ENCODE data around the gene FSD1. TPM values are rescaled to one million over a fixed set of nuclear protein-coding genes. Genes with fewer than 3 reads are reported as not detected.

The FSD1 gene
- total and polyA plus RNA-seq, 10 donors = 0.80 to 6.6 (median 2.2) TPM

- Histone ChIP-seq H3K4me1 (peaks cover 0 to 35% (median 11%) of the 10 kb centered on the region in 6 donors), H3K36me3 (peaks cover 0 to 100% (median 96%) of the 10 kb centered on the region in 6 donors), H3K27me3 (replicated peaks in 1 of 7) (no peaks in the 10 kb centered on the region), H3K4me3 (no peak overlapping the region), H3K9me3 (peaks cover 0 to 12% (median 7%) of the 10 kb centered on the region in 8 donors), H3K27ac (no peak overlapping the region)
- WGBS, 5 donors = 78 to 88% (median 83%) methylated on average over 11 of the region's 11 CpGs
- no peak for DNase-seq
- intact Hi-C loops (cut with DNase I; ENCODE audit: low total_unique reads) = loop anchor here (10.0 kb wide), 1 partner anchor 264 kb away; no protein-coding TSS in a partner anchor
- TF ChIP-seq POLR2A (IDR thresholded peaks at IDR 0.05) (no peak), POLR2AphosphoS5 (IDR thresholded peaks at IDR 0.05) (no peak)
- TF ChIP-seq, protein P1, sequence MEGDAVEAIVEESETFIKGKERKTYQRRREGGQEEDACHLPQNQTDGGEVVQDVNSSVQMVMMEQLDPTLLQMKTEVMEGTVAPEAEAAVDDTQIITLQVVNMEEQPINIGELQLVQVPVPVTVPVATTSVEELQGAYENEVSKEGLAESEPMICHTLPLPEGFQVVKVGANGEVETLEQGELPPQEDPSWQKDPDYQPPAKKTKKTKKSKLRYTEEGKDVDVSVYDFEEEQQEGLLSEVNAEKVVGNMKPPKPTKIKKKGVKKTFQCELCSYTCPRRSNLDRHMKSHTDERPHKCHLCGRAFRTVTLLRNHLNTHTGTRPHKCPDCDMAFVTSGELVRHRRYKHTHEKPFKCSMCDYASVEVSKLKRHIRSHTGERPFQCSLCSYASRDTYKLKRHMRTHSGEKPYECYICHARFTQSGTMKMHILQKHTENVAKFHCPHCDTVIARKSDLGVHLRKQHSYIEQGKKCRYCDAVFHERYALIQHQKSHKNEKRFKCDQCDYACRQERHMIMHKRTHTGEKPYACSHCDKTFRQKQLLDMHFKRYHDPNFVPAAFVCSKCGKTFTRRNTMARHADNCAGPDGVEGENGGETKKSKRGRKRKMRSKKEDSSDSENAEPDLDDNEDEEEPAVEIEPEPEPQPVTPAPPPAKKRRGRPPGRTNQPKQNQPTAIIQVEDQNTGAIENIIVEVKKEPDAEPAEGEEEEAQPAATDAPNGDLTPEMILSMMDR (IDR thresholded peaks at IDR 0.05 in 8 of 11, conservative IDR thresholded peaks at IDR 0.05 in 3 of 11) = no peak
Measured at GRCh38 chr19:4260613-4261191, 43.7 kb upstream of the FSD1 start.

DNA sequence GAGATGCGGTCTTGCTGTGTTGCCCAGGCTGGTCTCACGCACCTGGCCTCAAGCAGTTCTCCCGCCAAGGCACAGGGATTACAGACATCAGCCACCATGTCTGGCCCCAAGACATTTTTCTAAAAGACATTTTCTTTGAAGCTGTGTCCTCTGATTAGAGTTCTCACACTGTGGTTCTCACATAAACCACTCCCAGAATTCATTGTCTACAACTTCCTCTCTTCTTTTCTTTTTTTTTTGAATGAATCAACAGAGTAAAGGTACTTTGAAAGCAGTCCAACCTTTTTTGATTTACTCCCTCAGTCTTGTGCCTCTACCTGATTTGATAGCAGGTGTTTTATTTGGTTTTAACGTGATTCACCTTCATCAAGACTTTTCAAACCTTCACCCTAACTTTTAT is 39.6 kb upstream of the FSD1 start:
- TF ChIP-seq, protein P1 (IDR thresholded peaks at IDR 0.05 in 8 of 11, conservative IDR thresholded peaks at IDR 0.05 in 3 of 11) = no peak
- no peak for TF ChIP-seq POLR2A (IDR thresholded peaks at IDR 0.05)
- no peak for TF ChIP-seq POLR2AphosphoS5 (IDR thresholded peaks at IDR 0.05)
- DNase-seq = no peak
- intact Hi-C loops (cut with DNase I; ENCODE audit: low total_unique reads) = loop anchor here (5.0 to 10.0 kb wide), 2 partner anchors 87 to 260 kb away; no protein-coding TSS in a partner anchor
- Histone ChIP-seq H3K27ac (peak overlapping the region in 3 of 8 donors; percentile 27 to 61 (median 46)), H3K27me3 (replicated peaks in 1 of 7) (no peaks in the 10 kb centered on the region), H3K4me3 (no peak overlapping the region), H3K4me1 (peaks cover 0 to 59% (median 22%) of the 10 kb centered on the region in 6 donors), H3K9me3 (no peaks in the 10 kb centered on the region), H3K36me3 (peaks cover 6 to 100% (median 95%) of the 10 kb centered on the region in 6 donors)
- WGBS, 5 donors = 63 to 75% (median 67%) methylated on average over 4 of the region's 4 CpGs

- intact Hi-C loops (cut with DNase I; ENCODE audit: low total_unique reads) = loop anchor here (5.0 to 10.0 kb wide), 2 partner anchors 86 to 258 kb away; no protein-coding TSS in a partner anchor
- TF ChIP-seq POLR2AphosphoS5 (IDR thresholded peaks at IDR 0.05) = no peak
- TF ChIP-seq POLR2A (IDR thresholded peaks at IDR 0.05) = no peak
- TF ChIP-seq, protein P1 (IDR thresholded peaks at IDR 0.05 in 8 of 11, conservative IDR thresholded peaks at IDR 0.05 in 3 of 11) = no peak
- peaks cover 6 to 100% (median 88%) of the 10 kb centered on the region in 6 donors for H3K36me3 ChIP-seq
- H3K4me3 ChIP-seq = no peak overlapping the region
- 77 to 85% (median 84%) methylated on average over 17 to 18 of the region's 18 CpGs for WGBS, 5 donors
- H3K4me1 ChIP-seq = peaks cover 0 to 49% (median 20%) of the 10 kb centered on the region in 6 donors
- H3K27ac ChIP-seq = peak overlapping the region in 1 of 8 donors; percentile 6
- no peak for DNase-seq
- no peaks in the 10 kb centered on the region for H3K9me3 ChIP-seq
- H3K27me3 ChIP-seq (replicated peaks in 1 of 7) = no peaks in the 10 kb centered on the region
Measured at GRCh38 chr19:4266253-4267000, 38.0 kb upstream of the FSD1 start.

Measured in spleen (tissue), 11 donors.